GM12878 (cell line): ENCODE results near the gene HNRNPM. TPM values are rescaled to one million over a fixed set of nuclear protein-coding genes. Genes with fewer than 3 reads are reported as not detected.

ENCODE experiments used
- ATAC-seq: fragments of 200-7000 bp; cut with Tn5 transposase; 3 replicates; pipeline ENCODE4 v1.9.1; 2020; ENCODE audit warnings: mild to moderate bottlenecking, moderate library complexity
- BruUV-seq: library from RNA; stranded (reverse); fragments of 400-500 nt; replicated peaks from 2 replicates; lab custom pipeline; 2021; lab: Mats Ljungman, UMichigan
- CTCF ChIA-PET: fragments of 300-600 bp; sonication (Branson Sonifier 250); formaldehyde crosslinking; extraction: SDS; loops from one replicate; lab custom pipeline; 2021; ENCODE audit warnings: inconsistent platforms; lab: Yijun Ruan, JAX
- POLR2A ChIA-PET: fragments of 350-600 bp; formaldehyde crosslinking; extraction: SDS; loops from one replicate; lab custom pipeline; 2021; ENCODE audit warnings: inconsistent platforms; lab: Charles Lee
- RAD21 ChIA-PET: fragments of 300-600 bp; sonication (Branson Sonifier 250); formaldehyde crosslinking; loops from one replicate; lab custom pipeline; 2023; ENCODE audit warnings: antibody characterized with exemption; ENCODE audit not compliant: unreplicated experiment; lab: Charles Lee
- SMC1A ChIA-PET: fragments of 300-600 bp; sonication (Branson Sonifier 250); formaldehyde crosslinking; loops from one replicate; lab custom pipeline; 2023; ENCODE audit not compliant: unreplicated experiment, uncharacterized antibody; lab: Charles Lee
- DNase-seq: peaks from one replicate; pipeline ENCODE4 v3.0.0-alpha.2; 2011; ENCODE audit warnings: low read depth, low spot score
- FAIRE-seq: peaks from 3 replicates; lab custom pipeline; 2011; peaks lifted over from hg19 to GRCh38; lab: Jason Lieb, UNC
- H2AFZ ChIP-seq: 2 replicates; pipeline ENCODE4 v1.6.0; 2011; ENCODE audit warnings: low read depth, low read length, control low read depth; ENCODE audit not compliant: control insufficient read depth
- H3K27ac ChIP-seq: 2 replicates; pipeline ENCODE4 v1.5.1; 2011; ENCODE audit warnings: control low read depth; ENCODE audit not compliant: control insufficient read depth, insufficient read depth
- H3K27me3 ChIP-seq, 2 experiments: replicated peaks in 1 of 2; 2 replicates each; pipeline versions ENCODE4 v1.6.0 to v1.6.1; 2011; ENCODE audit warnings: low read length in 1 of 2; ENCODE audit not compliant: control insufficient read depth in 2 of 2, insufficient read depth in 2 of 2
- H3K36me3 ChIP-seq, 2 experiments: 2 replicates each; pipeline ENCODE4 v1.5.1; 2011; ENCODE audit warnings: low read length in 1 of 2; ENCODE audit not compliant: control insufficient read depth in 2 of 2, insufficient read depth in 2 of 2
- H3K4me1 ChIP-seq: 2 replicates; pipeline ENCODE4 v1.6.1; 2011; ENCODE audit warnings: mild to moderate bottlenecking, low read length, moderate library complexity, mixed read lengths; ENCODE audit not compliant: control insufficient read depth, insufficient read depth
- H3K4me2 ChIP-seq: 2 replicates; pipeline ENCODE4 v1.6.0; 2011; ENCODE audit warnings: control low read depth; ENCODE audit not compliant: control insufficient read depth, insufficient read depth
- H3K4me3 ChIP-seq: fragments of 200-600 bp; sonication (generic); 2 replicates; pipeline ENCODE4 v1.5.1; 2016
- H3K79me2 ChIP-seq: 2 replicates; pipeline ENCODE4 v1.6.0; 2011; ENCODE audit warnings: low read length; ENCODE audit not compliant: control insufficient read depth, insufficient read depth
- H3K9ac ChIP-seq: 2 replicates; pipeline ENCODE4 v1.8.0; 2011; ENCODE audit warnings: low read length, control low read depth, mixed read lengths; ENCODE audit not compliant: control insufficient read depth, insufficient read depth
- H3K9me3 ChIP-seq: replicated peaks from 3 replicates; pipeline ENCODE4 v1.5.1; 2011; ENCODE audit warnings: mild to moderate bottlenecking, low read length; ENCODE audit not compliant: control insufficient read depth, insufficient read depth
- H4K20me1 ChIP-seq: 2 replicates; pipeline ENCODE4 v1.6.0; 2011; ENCODE audit not compliant: control insufficient read depth, insufficient read depth
- FOXK2 ChIP-seq: fragments of 450-650 bp; IDR thresholded peaks from 2 replicates; pipeline ENCODE4 v1.6.1; 2017; ENCODE audit warnings: mild to moderate bottlenecking, moderate library complexity
- MXI1 ChIP-seq: fragments of 150-350 bp; IDR thresholded peaks from 2 replicates; pipeline ENCODE4 v1.6.1; 2011; ENCODE audit warnings: low read depth, mild to moderate bottlenecking, inconsistent platforms, low read length, improper control_type of control experiment
- SREBF1 ChIP-seq: IDR thresholded peaks from 2 replicates; pipeline ENCODE4 v1.6.1; 2012; ENCODE audit warnings: mild to moderate bottlenecking, low read length
- TAF1 ChIP-seq: IDR thresholded peaks from 2 replicates; pipeline ENCODE4 v1.6.1; 2011; ENCODE audit warnings: mild to moderate bottlenecking, low read depth, low read length, borderline replicate concordance
- YY1 ChIP-seq: IDR thresholded peaks from 2 replicates; pipeline ENCODE4 v1.6.1; 2011; ENCODE audit warnings: low read depth, mild to moderate bottlenecking, low read length
- ZBED1 ChIP-seq: IDR thresholded peaks from 2 replicates; pipeline ENCODE4 v1.6.1; 2016; ENCODE audit warnings: borderline replicate concordance
- ZNF592 ChIP-seq: fragments of 450-650 bp; IDR thresholded peaks from 2 replicates; pipeline ENCODE4 v1.6.1; 2017; ENCODE audit warnings: mild to moderate bottlenecking, moderate library complexity
- WGBS: methylation state at CpG from one replicate; pipeline ENCODE4 v1.1.6; 2016; ENCODE audit warnings: low lambda C conversion rate; ENCODE audit not compliant: insufficient replicate concordance, insufficient coverage; ENCODE audit errors: missing lambda C conversion rate; 5-methylcytosine and 5-hydroxymethylcytosine counted together
- in situ Hi-C: fragments of 300-500 bp; cut with MboI; formaldehyde crosslinking; loops from 9 replicates; pipeline ENCODE4 v1.14.3; 2018; ENCODE audit warnings: mixed read lengths
- intact Hi-C: fragments of 100-400 bp; cut with micrococcal nuclease; formaldehyde crosslinking; loops from one replicate; pipeline ENCODE4 v1.14.2; 2022; ENCODE audit not compliant: unreplicated experiment
- polyA plus RNA-seq, 11 experiments: library from polyadenylated mRNA; depleted of rRNA in 4 of 11; unstranded in 6 of 11; stranded (reverse) in 5 of 11; fragments of >200 nt; fragmentation: Nextera tagmentation in 4 of 11; fragmentation: Illumina TruSeq in 1 of 11; extraction: Ambion mirVana in 4 of 11; extraction: Trizol in 1 of 11; gene quantifications; 1 replicate in 1 of 11; 2 replicates in 10 of 11; pipeline versions ENCODE4 v1.2.1 to v1.2.3, GENCODE V29; 2011 to 2016; ENCODE audit warnings: inconsistent platforms in 2 of 11, missing spikeins in 2 of 11, low read depth in 1 of 11
- total RNA-seq, 4 experiments: library from RNA; depleted of rRNA in 3 of 4; stranded (reverse); fragments of >200 nt in 3 of 4; fragmentation: Illumina TruSeq in 1 of 4; extraction: Trizol in 1 of 4; gene quantifications; 2 replicates each; pipeline versions ENCODE4 v1.2.1 to v1.2.3, GENCODE V29; 2013 to 2021

The HNRNPM gene
- total and polyA plus RNA-seq, 10 of the 15 experiments (the other 5 are each of a cell fraction or from before 2014, with no cell fraction given), result 14.3 to 415 (median 198) TPM

GRCh38 chr19:8486661-8487136 lies 41.9 kb downstream of the HNRNPM start:
- Histone ChIP-seq H3K79me2 (peaks cover 2% of the 10 kb centered on the region), H3K4me2 (no peak overlapping the region), H2AFZ (no peak overlapping the region), H3K36me3 (peaks cover 42 to 53% of the 10 kb centered on the region in 2 experiments), H3K9ac (no peak overlapping the region), H3K9me3 (no peaks in the 10 kb centered on the region), H3K27ac (no peak overlapping the region), H3K27me3 (no peaks in the 10 kb centered on the region), H3K4me3 (no peak overlapping the region), H3K4me1 (peaks cover 7% of the 10 kb centered on the region), H4K20me1 (no peaks in the 10 kb centered on the region; the same call in 1 of the 2 replicates)
- TF ChIP-seq YY1 (no peak), SREBF1 (no peak), ZBED1 (no peak), ZNF592 (no peak), MXI1 (no peak), FOXK2 (no peak), TAF1 (no peak)
- 87% methylated on average over 16 of the region's 16 CpGs for WGBS
- no peak for DNase-seq
- RAD21 ChIA-PET, result no interaction called here
- intact Hi-C loops, result no loop called here
- no TSS peak for BruUV-seq
- FAIRE-seq, result no peak
- in situ Hi-C loops, result no loop called here
- POLR2A ChIA-PET, result interaction anchor here (1.5 kb wide), 1 partner anchor 19 kb away, joined by 3 read pairs; no protein-coding TSS in a partner anchor
- ATAC-seq, result no peak
- SMC1A ChIA-PET, result interaction anchor here (0.8 kb wide), 1 partner anchor 73 kb away, joined by 3 read pairs; the partner anchor contains the start of gene MARCHF2
- CTCF ChIA-PET, result interaction anchor here (0.8 kb wide), 1 partner anchor 8 kb away, joined by 3 read pairs; no protein-coding TSS in a partner anchor
